A172 (cell line): ENCODE measurements around the gene DUSP22. TPM values are rescaled to one million over a fixed set of nuclear protein-coding genes. Genes with fewer than 3 reads are reported as not detected.
"Not testable (repeated sequence)": the region's sequence is repeated elsewhere in the genome, so short reads cannot be mapped to it uniquely, and the experiment has no call there.

Experiments used
- DNase-seq: peaks from one replicate; pipeline ENCODE4 v3.0.0-alpha.2; 2015; ENCODE audit warnings: low spot score
- total RNA-seq: library from RNA; depleted of rRNA; stranded (reverse); fragments of >200 nt; shearing (Covaris generic); gene quantifications from 2 replicates; pipeline ENCODE4 v1.2.3, GENCODE V29; 2014

The DUSP22 gene
- total RNA-seq, 1 experiment from 2014 or later: 19.5 TPM

GRCh38 chr6:323730-324088 lies 31.4 kb downstream of the DUSP22 start:
- DNase-seq: no peak

DNA sequence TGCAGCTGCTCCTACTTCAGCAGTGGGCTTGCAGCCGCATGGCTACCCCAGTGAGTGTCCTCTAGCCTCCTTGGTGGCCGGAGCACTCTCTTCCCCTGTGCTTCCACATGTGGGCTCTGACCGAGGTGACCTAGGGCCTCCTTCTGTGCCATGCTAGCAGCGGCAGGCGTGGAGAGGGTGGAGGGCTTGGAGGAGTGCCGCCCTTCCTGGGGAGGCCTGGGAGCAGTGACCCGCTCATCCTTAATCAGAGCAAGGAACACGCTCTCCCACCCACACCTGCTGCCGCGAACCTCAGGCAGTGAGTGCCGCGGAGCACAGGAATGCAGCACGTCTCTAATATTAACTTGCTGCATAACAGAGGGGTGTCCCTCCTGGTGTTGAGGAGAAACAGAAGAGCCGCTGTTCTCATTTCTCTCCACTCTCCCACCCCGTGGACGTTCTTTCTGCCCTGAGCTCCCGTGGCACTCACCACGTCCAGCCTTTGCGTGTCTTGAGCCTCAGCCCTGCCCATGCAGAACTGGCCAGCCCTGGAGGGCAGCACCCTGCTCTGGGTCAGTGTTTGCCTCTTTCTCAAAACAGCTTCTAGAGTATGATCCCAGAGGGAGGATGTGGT lies 31.9 kb downstream of the DUSP22 start:
- no peak for DNase-seq

- no peak for DNase-seq
Measured at GRCh38 chr6:324729-325125, 32.4 kb downstream of the DUSP22 start.

- not testable (repeated sequence) for DNase-seq
Measured at GRCh38 chr6:325161-325860, 33.0 kb downstream of the DUSP22 start.

- not testable (repeated sequence) for DNase-seq
Measured at GRCh38 chr6:326066-326465, 33.8 kb downstream of the DUSP22 start.

DNA sequence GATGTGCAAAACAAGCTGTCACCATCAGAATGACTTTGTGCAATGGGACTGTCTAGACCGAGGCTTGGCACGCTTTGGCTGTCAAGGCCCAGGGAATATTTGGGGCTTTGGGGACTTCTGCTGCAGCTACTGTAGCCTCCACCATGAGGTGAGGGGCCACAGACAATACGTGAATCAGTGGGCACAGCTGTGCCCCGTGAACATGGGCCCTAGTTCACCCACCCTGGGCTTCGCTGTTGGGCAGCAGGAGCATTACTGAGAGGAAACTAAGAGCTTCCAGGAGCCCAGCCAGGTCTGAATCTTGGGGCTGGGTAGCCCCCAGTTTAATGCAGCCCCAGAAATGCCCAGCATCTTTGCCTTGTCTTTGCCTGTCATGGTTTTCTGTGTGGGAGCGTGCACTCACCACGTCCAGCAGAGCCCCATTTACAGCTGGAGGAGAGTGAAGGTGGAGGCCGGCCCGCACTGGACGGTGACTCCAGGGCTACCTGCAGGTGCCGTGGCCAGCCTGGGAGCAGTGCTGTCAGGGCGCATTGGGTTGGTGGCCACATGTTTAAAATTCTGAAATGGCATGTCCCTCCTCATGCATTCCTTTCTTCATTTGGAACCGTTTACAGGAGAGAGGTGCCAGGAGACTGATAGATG lies 34.7 kb downstream of the DUSP22 start:
- no peak for DNase-seq

- no peak for DNase-seq
Measured at GRCh38 chr6:327538-328116, 35.3 kb downstream of the DUSP22 start.

GRCh38 chr6:328136-328670 lies 35.9 kb downstream of the DUSP22 start:
- peak; percentile 78 for DNase-seq

GRCh38 chr6:328924-329323 lies 36.6 kb downstream of the DUSP22 start:
- DNase-seq: no peak

DNA sequence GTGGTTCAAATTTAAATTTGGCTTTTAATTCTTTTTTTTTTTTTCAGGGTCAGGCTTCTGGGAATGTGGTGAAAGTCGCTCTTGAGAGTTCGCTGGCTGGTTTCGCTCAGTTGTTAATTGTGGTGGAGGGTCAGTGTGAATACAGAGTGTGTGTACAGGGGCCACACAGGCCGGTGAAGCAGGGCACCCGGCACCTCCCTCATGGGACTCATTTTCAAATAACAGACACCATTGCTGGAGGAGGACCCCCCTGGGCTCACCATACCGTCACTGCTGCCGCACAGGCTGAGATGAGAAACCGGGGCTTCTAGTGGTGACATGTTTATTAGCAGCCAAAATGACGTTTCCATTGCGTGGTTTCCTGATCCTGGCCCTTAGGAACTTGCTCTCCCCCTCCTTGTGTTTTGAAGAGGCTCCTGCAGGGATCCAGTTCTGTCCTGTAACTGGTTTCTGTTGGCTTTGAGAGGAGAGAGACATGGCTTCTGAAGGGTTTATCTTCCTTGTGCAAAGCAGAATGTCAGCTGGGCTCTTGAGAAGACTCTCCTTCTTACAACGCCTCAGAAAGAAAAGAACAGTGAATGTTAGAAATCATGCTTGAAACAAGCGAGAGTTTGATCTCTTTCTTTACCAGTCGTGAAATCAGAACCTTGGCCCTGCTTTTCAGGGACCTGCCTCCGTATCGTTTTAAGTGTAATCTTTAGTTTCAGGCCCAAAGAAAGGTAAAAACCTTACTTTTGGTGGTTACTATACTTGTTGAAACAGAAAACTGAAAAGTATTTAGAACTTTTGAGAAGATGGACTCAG lies 37.8 kb downstream of the DUSP22 start:
- no peak for DNase-seq

- no peak for DNase-seq
Measured at GRCh38 chr6:330948-331347, 38.7 kb downstream of the DUSP22 start.

DNA sequence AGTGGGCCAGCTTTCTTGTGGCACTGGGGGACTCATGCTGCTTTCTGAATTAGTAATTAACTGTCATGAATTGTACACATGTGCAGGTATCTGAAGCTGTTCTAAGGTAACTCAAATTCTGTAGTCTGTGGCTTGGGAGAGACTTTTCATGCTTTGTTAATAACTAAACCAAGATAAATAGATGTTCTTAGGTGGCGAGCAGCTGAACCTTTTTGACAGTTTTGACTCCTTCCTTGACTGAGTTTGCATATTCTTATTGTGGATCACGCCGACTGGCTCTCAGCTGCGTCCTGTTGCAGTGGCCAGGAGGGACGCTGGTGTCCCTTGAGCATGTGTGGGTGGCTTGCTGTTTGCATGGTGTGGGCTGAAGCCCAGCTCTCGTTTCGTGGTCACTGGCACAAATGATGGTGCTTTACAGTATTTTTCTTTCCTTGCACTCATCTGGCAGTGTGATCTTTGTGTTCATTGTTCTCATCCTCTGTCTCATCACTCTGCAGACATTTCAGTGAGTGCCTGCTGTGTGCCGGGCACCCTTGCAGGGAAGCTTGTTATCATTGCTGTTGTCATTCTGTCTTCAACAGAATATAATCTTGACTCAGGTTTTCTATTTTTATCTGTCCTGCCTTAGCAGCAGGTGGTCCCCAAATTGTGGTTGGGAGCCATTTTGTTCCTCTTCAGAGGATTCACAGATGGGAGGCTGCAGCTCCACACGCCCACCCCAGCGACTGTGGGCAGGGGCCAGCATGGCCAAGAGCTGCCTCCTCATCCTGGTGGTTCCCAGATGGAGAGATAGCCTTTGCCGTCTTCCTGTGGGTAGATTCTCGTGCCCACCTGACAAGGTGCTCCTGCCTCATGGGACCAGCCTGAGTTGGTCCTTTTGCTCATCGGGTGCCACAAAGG lies 39.6 kb downstream of the DUSP22 start:
- no peak for DNase-seq

GRCh38 chr6:332671-333070 lies 40.4 kb downstream of the DUSP22 start:
- no peak for DNase-seq

DNA sequence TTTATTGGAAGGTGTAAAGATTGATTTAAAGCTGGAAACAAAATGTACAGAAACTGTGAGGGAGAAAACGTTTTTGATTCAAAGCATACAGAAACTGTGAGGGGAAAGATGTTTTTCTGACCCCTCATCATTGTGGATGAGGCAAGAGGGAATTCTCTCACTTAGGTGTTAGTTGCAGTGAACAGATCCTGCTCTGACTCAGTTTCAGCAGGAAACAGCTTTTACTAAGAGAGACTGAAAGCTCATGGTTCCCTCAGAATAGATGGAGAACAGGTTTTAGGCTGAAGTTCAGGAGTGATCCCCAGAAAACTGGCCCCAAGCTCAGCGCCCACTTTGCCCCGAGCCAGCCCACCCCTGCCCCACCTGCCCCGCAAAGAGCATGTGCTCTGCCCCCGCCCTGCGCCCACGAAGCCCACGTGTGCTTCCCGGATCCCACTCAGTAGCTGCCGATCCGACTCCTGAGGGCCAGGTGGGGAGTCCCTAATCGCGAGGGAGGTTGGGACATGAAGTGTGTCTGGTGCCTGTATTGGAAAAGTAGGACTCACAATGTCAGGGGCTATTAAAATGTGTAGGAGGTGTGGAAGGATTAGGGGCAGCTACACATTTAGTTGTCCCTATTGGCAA lies 41.2 kb downstream of the DUSP22 start:
- DNase-seq: no peak

DNA sequence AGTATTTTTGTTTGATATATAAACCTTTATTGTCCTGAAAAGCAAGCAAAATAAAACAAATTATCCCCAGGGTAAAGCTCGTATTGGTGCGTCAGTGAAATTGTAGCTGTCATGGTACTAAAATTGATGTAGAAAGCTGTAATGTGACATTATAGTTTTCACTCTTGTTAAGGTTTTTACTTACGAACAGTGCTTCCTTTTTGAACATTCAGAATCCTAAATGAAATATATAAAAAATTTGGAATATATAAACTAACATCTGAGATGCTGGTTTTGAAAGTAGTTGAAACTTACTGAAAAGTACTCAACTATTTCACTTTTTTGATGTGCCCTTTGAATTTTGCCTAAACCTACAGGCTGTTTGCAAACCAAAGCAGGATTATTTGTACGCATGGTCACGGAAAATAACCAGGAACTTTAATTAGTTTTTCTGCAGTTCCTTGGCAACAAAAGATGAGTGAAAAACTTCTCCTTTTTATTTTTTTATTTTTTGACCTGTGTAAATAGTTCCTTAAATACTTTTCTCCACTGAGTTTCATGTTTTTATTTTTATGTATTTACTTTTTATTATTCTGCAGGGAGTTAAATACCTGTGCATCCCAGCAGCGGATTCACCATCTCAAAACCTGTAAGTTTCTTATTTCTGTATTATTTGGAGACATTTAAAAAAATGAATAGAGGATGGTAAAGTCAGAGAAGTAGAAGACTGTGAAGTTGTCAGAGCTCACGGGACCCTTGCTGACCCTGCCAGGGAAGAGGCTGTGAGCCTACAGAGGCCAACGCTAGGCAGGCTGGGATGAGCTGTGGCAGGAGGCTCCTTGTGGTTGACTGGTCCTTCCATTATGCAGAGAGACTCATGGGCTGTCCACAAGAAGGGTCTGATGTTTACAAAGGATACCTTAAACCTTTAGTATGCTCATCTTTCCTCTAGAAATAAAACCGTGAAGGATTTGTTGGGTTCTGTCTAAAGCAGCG lies 42.5 kb downstream of the DUSP22 start:
- no peak for DNase-seq

- DNase-seq: no peak
Measured at GRCh38 chr6:335572-335971, 43.3 kb downstream of the DUSP22 start.

- no peak for DNase-seq
Measured at GRCh38 chr6:336159-337114, 44.1 kb downstream of the DUSP22 start.
